OCI-LY1 (cell line): ENCODE measurements around the gene HECW1.

Experiments used
- H2AFZ ChIP-seq: fragments of 200-600 bp; sonication (generic), shearing (Covaris generic); 2 replicates; pipeline ENCODE4 v1.6.0; 2014; ENCODE audit warnings: antibody characterized with exemption, mild to moderate bottlenecking, low read length
- H3F3A ChIP-seq: fragments of 200-600 bp; sonication (generic), shearing (Covaris generic); 2 replicates; pipeline ENCODE4 v1.6.0; 2014; ENCODE audit warnings: mild to moderate bottlenecking, antibody characterized with exemption, low read length, moderate library complexity; ENCODE audit not compliant: insufficient read depth
- H3K27ac ChIP-seq: fragments of 200-600 bp; sonication (generic); 2 replicates; pipeline ENCODE4 v1.5.1; 2014; ENCODE audit warnings: low read length, mixed run types, mild to moderate bottlenecking, low read depth; ENCODE audit not compliant: poor library complexity, severe bottlenecking
- H3K27me3 ChIP-seq: fragments of 200-600 bp; sonication (generic); 2 replicates; pipeline ENCODE4 v1.6.0; 2014; ENCODE audit warnings: antibody characterized with exemption, mild to moderate bottlenecking, low read length, moderate library complexity; ENCODE audit not compliant: insufficient read depth
- H3K36me3 ChIP-seq: fragments of 200-600 bp; sonication (generic); 2 replicates; pipeline ENCODE4 v1.6.1; 2014; ENCODE audit warnings: mild to moderate bottlenecking, antibody characterized with exemption, low read length, moderate library complexity, mixed read lengths; ENCODE audit not compliant: insufficient read depth
- H3K4me1 ChIP-seq: fragments of 200-600 bp; sonication (generic); 2 replicates; pipeline ENCODE4 v1.5.1; 2014; ENCODE audit warnings: mild to moderate bottlenecking, low read length, moderate library complexity; ENCODE audit not compliant: insufficient read depth, severe bottlenecking
- H3K4me2 ChIP-seq: fragments of 200-600 bp; sonication (generic), shearing (Covaris generic); 2 replicates; pipeline ENCODE4 v1.6.1; 2014; ENCODE audit warnings: low read length
- H3K4me3 ChIP-seq: fragments of 200-600 bp; sonication (generic); 2 replicates; pipeline ENCODE4 v1.5.1; 2014; ENCODE audit warnings: low read length, low read depth, mild to moderate bottlenecking, mixed read lengths; ENCODE audit not compliant: poor library complexity, severe bottlenecking
- H3K79me2 ChIP-seq: fragments of 200-600 bp; shearing (Covaris generic); 2 replicates; pipeline ENCODE4 v1.6.1; 2016; ENCODE audit warnings: mixed run types, low read length, mixed read lengths; ENCODE audit not compliant: insufficient read depth
- H3K9ac ChIP-seq: fragments of 200-600 bp; sonication (generic), shearing (Covaris generic); 2 replicates; pipeline ENCODE4 v1.6.1; 2014; ENCODE audit warnings: mild to moderate bottlenecking, low read length, mixed read lengths
- H3K9me2 ChIP-seq: fragments of 200-600 bp; sonication (generic), shearing (Covaris generic); 2 replicates; pipeline ENCODE4 v1.6.1; 2014; ENCODE audit warnings: low read depth, mild to moderate bottlenecking, low read length, mixed read lengths
- H3K9me3 ChIP-seq: fragments of 200-600 bp; shearing (Covaris generic); 2 replicates; pipeline ENCODE4 v1.6.1; 2014; ENCODE audit warnings: low read length, mixed read lengths
- H4K20me1 ChIP-seq: fragments of 200-600 bp; sonication (generic), shearing (Covaris generic); 2 replicates; pipeline ENCODE4 v1.6.0; 2016; ENCODE audit warnings: mild to moderate bottlenecking, low read length; ENCODE audit not compliant: insufficient read depth
- EZH2 ChIP-seq: fragments of 200-600 bp; sonication (generic), shearing (Covaris generic); IDR thresholded peaks from 2 replicates; pipeline ENCODE4 v1.8.0; 2017; ENCODE audit warnings: borderline replicate concordance, mixed run types, mild to moderate bottlenecking, antibody characterized with exemption, low read length, moderate library complexity, mixed read lengths
- TF ChIP-seq, protein P1 (sequence below): fragments of 200-600 bp; sonication (generic), shearing (Covaris generic); IDR thresholded peaks from 2 replicates; pipeline ENCODE4 v1.5.1; 2017; ENCODE audit warnings: mild to moderate bottlenecking, antibody characterized with exemption, low read length, moderate library complexity, mixed read lengths

Gene HECW1

DNA sequence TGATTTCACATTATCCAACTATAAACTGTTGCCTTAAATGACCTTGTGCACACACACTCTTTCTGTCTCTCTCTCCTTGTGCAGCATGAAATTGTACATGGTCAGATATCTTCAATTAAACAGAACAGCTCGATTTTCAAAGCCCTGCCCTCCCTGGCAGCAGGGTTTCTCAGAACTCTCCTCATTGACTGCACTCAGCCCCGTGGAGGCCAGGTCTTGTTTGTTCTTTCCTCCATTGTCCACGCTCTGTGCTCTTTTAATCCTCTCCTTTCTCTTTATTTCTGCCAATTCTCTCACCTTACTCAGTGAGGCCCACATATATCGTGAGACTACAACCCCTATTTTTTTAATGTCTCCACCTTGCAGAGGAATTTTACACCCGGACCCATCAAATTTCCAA is 294.5 kb downstream of the HECW1 start:
- no peak overlapping the region for H3K9ac ChIP-seq
- no peaks in the 10 kb centered on the region for H3K9me3 ChIP-seq
- no peaks in the 10 kb centered on the region for H3F3A ChIP-seq
- H2AFZ ChIP-seq: no peak overlapping the region
- no peaks in the 10 kb centered on the region for H3K36me3 ChIP-seq
- TF ChIP-seq EZH2: no peak
- TF ChIP-seq, protein P1, sequence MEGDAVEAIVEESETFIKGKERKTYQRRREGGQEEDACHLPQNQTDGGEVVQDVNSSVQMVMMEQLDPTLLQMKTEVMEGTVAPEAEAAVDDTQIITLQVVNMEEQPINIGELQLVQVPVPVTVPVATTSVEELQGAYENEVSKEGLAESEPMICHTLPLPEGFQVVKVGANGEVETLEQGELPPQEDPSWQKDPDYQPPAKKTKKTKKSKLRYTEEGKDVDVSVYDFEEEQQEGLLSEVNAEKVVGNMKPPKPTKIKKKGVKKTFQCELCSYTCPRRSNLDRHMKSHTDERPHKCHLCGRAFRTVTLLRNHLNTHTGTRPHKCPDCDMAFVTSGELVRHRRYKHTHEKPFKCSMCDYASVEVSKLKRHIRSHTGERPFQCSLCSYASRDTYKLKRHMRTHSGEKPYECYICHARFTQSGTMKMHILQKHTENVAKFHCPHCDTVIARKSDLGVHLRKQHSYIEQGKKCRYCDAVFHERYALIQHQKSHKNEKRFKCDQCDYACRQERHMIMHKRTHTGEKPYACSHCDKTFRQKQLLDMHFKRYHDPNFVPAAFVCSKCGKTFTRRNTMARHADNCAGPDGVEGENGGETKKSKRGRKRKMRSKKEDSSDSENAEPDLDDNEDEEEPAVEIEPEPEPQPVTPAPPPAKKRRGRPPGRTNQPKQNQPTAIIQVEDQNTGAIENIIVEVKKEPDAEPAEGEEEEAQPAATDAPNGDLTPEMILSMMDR: no peak
- no peak overlapping the region for H3K27ac ChIP-seq
- no peaks in the 10 kb centered on the region for H3K79me2 ChIP-seq
- H4K20me1 ChIP-seq: no peaks in the 10 kb centered on the region
- H3K4me1 ChIP-seq: no peaks in the 10 kb centered on the region
- no peak overlapping the region for H3K4me3 ChIP-seq
- 0 out of 2 replicates have a peak, but pooled peaks cover 4% of the 10 kb centered on the region for H3K27me3 ChIP-seq
- H3K9me2 ChIP-seq: no peaks in the 10 kb centered on the region
- no peak overlapping the region for H3K4me2 ChIP-seq

DNA sequence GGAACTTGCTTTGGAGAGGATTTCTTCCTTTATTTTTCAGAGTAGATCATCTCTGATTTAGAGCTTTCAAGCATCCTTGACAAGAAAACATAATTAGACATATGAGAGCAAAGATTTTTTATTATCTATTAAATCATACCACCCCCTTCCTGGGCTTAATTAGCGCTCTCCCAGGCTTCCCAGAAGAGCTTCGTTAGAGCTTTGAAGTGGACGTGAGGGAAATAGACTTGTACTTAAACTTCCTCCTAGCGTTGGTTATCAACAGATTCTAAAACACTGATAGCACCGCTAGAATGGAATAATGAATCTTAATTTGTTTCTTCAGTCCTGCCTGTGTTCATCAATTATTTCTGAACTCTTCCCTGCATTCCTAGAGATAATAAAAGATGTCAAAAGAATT is 296.5 kb downstream of the HECW1 start:
- no peaks in the 10 kb centered on the region for H3K9me2 ChIP-seq
- no peaks in the 10 kb centered on the region for H3K79me2 ChIP-seq
- H3K27me3 ChIP-seq: no peaks in the 10 kb centered on the region
- H3K9me3 ChIP-seq: no peaks in the 10 kb centered on the region
- no peak overlapping the region for H3K4me3 ChIP-seq
- H3K36me3 ChIP-seq: no peaks in the 10 kb centered on the region
- H3K4me2 ChIP-seq: no peak overlapping the region
- no peak overlapping the region for H3K27ac ChIP-seq
- H3K4me1 ChIP-seq: no peaks in the 10 kb centered on the region
- H3K9ac ChIP-seq: no peak overlapping the region
- H3F3A ChIP-seq: no peaks in the 10 kb centered on the region
- H4K20me1 ChIP-seq: no peaks in the 10 kb centered on the region
- TF ChIP-seq, protein P1: no peak
- TF ChIP-seq EZH2: no peak
- no peak overlapping the region for H2AFZ ChIP-seq

DNA sequence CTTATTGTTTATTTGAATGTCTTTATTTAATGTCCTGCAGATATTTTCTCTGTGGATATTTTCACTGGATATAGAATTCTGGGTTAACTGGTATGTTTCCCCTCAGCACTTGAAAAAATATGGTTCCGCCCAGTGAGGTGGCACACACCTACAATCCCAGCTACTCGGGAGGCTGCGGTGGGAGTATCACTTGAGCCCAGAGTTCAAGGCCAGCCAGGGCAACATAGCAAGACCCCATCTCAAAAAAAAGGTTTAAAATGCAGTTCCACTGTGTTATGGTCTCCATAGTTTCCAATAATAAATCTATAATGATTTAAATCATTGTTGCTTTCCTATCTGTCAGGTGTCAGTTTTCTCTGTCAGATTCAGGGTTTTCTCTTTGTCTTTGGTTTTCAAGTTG is 305.0 kb downstream of the HECW1 start:
- Histone ChIP-seq H3K4me3 (no peak overlapping the region), H3K27ac (no peak overlapping the region), H4K20me1 (no peaks in the 10 kb centered on the region), H3K4me2 (no peak overlapping the region), H3K79me2 (no peaks in the 10 kb centered on the region), H3K9ac (no peak overlapping the region), H3K36me3 (no peaks in the 10 kb centered on the region), H3K9me3 (no peaks in the 10 kb centered on the region), H3F3A (no peaks in the 10 kb centered on the region), H3K4me1 (no peaks in the 10 kb centered on the region), H2AFZ (no peak overlapping the region), H3K9me2 (no peaks in the 10 kb centered on the region), H3K27me3 (no peaks in the 10 kb centered on the region)
- TF ChIP-seq EZH2: no peak
- TF ChIP-seq, protein P1: no peak
